H1 (cell line): Measurements from ENCODE around the gene DACH2. TPM values are rescaled to one million over a fixed set of nuclear protein-coding genes. Genes with fewer than 3 reads are reported as not detected.

Source experiments
- CTCF ChIA-PET: fragments of 300-600 bp; sonication (Branson Sonifier 250); formaldehyde crosslinking; loops from one replicate; lab custom pipeline; 2021; ENCODE audit not compliant: partially characterized antibody; lab: Charles Lee
- POLR2A ChIA-PET: fragments of 300-600 bp; sonication (Branson Sonifier 250); formaldehyde crosslinking; loops from one replicate; lab custom pipeline; 2021; ENCODE audit warnings: inconsistent platforms; ENCODE audit not compliant: partially characterized antibody; lab: Charles Lee
- DNase-seq, 2 experiments: peaks; one replicate each; pipeline versions ENCODE4 v3.0.0 to v3.0.0-alpha.2; 2010 to 2022; ENCODE audit warnings: low spot score in 2 of 2, low read depth in 1 of 2, mixed read lengths in 1 of 2
- FAIRE-seq: peaks from 2 replicates; lab custom pipeline; 2011; peaks lifted over from hg19 to GRCh38; lab: Jason Lieb, UNC
- H2AFZ ChIP-seq: 2 replicates; pipeline ENCODE4 v1.8.1; 2012; ENCODE audit warnings: low read length, inconsistent platforms
- H2AK5ac ChIP-seq: 2 replicates; pipeline ENCODE4 v1.6.1; 2013; ENCODE audit warnings: low read depth, low read length
- H2BK120ac ChIP-seq: replicated peaks from 2 replicates; pipeline ENCODE3; 2013; ENCODE audit warnings: low read depth, low read length, inconsistent platforms
- H2BK12ac ChIP-seq: 2 replicates; pipeline ENCODE4 v1.6.1; 2013; ENCODE audit warnings: low read depth, low read length
- H2BK15ac ChIP-seq: 2 replicates; pipeline ENCODE4 v1.6.1; 2013; ENCODE audit warnings: low read length
- H2BK20ac ChIP-seq: 2 replicates; pipeline ENCODE4 v1.6.1; 2013; ENCODE audit warnings: low read length
- H2BK5ac ChIP-seq: 2 replicates; pipeline ENCODE4 v1.6.1; 2013; ENCODE audit warnings: low read depth, low read length
- H3K14ac ChIP-seq: 2 replicates; pipeline ENCODE4 v1.6.1; 2013; ENCODE audit warnings: inconsistent platforms; ENCODE audit not compliant: insufficient read length
- H3K18ac ChIP-seq: 2 replicates; pipeline ENCODE4 v1.6.1; 2013; ENCODE audit warnings: low read length; ENCODE audit errors: extremely low read depth
- H3K23ac ChIP-seq: 2 replicates; pipeline ENCODE4 v1.6.1; 2013; ENCODE audit warnings: inconsistent platforms; ENCODE audit not compliant: insufficient read length
- H3K23me2 ChIP-seq: 2 replicates; pipeline ENCODE4 v1.6.1; 2013; ENCODE audit warnings: low read depth, low read length
- H3K27ac ChIP-seq: 2 replicates; pipeline ENCODE4 v1.6.1; 2011; ENCODE audit warnings: low read depth, low read length, inconsistent platforms
- H3K27me3 ChIP-seq, 4 experiments: replicated peaks in 1 of 4; 1 replicate in 1 of 4; 2 replicates in 3 of 4; pipeline versions ENCODE4 v1.6.1 to v1.8.1; 2011 to 2013; ENCODE audit warnings: low read length in 3 of 4, mild to moderate bottlenecking in 3 of 4, inconsistent platforms in 2 of 4, mixed read lengths in 2 of 4, moderate library complexity in 1 of 4; ENCODE audit not compliant: control insufficient read depth in 3 of 4, insufficient read depth in 3 of 4; ENCODE audit errors: extremely low read depth in 1 of 4
- H3K36me3 ChIP-seq, 4 experiments: 2 replicates each; pipeline versions ENCODE4 v1.6.1 to v1.8.1; 2011 to 2013; ENCODE audit warnings: mild to moderate bottlenecking in 4 of 4, low read length in 3 of 4, moderate library complexity in 2 of 4, control low read depth in 1 of 4, inconsistent platforms in 1 of 4; ENCODE audit not compliant: insufficient read depth in 4 of 4, control insufficient read depth in 2 of 4
- H3K4ac ChIP-seq: replicated peaks from 2 replicates; pipeline ENCODE3; 2013; ENCODE audit warnings: low read length, low read depth, mixed read lengths, inconsistent platforms; ENCODE audit not compliant: insufficient read length
- H3K4me1 ChIP-seq, 4 experiments: replicated peaks in 1 of 4; 1 replicate in 1 of 4; 2 replicates in 3 of 4; pipeline versions ENCODE4 v1.6.1 to v1.8.1; 2011 to 2013; ENCODE audit warnings: low read length in 3 of 4, inconsistent platforms in 2 of 4, mixed read lengths in 1 of 4; ENCODE audit not compliant: insufficient read depth in 4 of 4, control insufficient read depth in 3 of 4
- H3K4me2 ChIP-seq, 2 experiments: 2 replicates each; pipeline versions ENCODE4 v1.6.1 to v1.8.1; 2011 to 2013; ENCODE audit warnings: low read depth in 2 of 2, low read length in 2 of 2, control low read depth in 1 of 2, inconsistent platforms in 1 of 2, mild to moderate bottlenecking in 1 of 2; ENCODE audit not compliant: insufficient read depth in 1 of 2
- H3K4me3 ChIP-seq, 4 experiments: fragments of 200-600, 300-600 bp in 1 of 4; sonication (generic), shearing (Covaris generic), sonication (Bioruptor Twin) in 1 of 4; 2 replicates each; pipeline versions ENCODE4 v1.5.1 to v1.8.1; 2011 to 2016; ENCODE audit warnings: low read length in 4 of 4, low read depth in 3 of 4, control low read depth in 2 of 4, inconsistent platforms in 2 of 4, mild to moderate bottlenecking in 2 of 4, mixed read lengths in 1 of 4, moderate library complexity in 1 of 4; ENCODE audit not compliant: insufficient read depth in 2 of 4; ENCODE audit errors: extremely low read depth in 1 of 4
- H3K56ac ChIP-seq: replicated peaks from 2 replicates; pipeline ENCODE3; 2013; ENCODE audit warnings: low read depth, mild to moderate bottlenecking, mixed read lengths, low read length, inconsistent platforms; ENCODE audit not compliant: insufficient read length
- H3K79me1 ChIP-seq: 2 replicates; pipeline ENCODE4 v1.6.1; 2013; ENCODE audit warnings: low read depth, low read length, control low read depth
- H3K79me2 ChIP-seq, 2 experiments: 2 replicates each; pipeline versions ENCODE4 v1.6.1 to v1.8.1; 2012 to 2013; ENCODE audit warnings: low read length in 2 of 2, mild to moderate bottlenecking in 2 of 2, inconsistent platforms in 1 of 2; ENCODE audit not compliant: insufficient read depth in 2 of 2, control insufficient read depth in 1 of 2
- H3K9ac ChIP-seq, 4 experiments: replicated peaks in 1 of 4; 1 replicate in 1 of 4; 2 replicates in 3 of 4; pipeline versions ENCODE4 v1.6.1 to v1.8.1; 2011 to 2013; ENCODE audit warnings: low read depth in 3 of 4, low read length in 3 of 4, control low read depth in 2 of 4, mild to moderate bottlenecking in 2 of 4, moderate library complexity in 2 of 4, inconsistent platforms in 1 of 4; ENCODE audit errors: extremely low read depth in 1 of 4
- H3K9me3 ChIP-seq, 2 experiments: 2 replicates each; pipeline versions ENCODE4 v1.6.1 to v1.8.1; 2012 to 2013; ENCODE audit warnings: mild to moderate bottlenecking in 2 of 2, moderate library complexity in 2 of 2, control low read depth in 1 of 2, inconsistent platforms in 1 of 2, low read depth in 1 of 2, low read length in 1 of 2, mixed read lengths in 1 of 2; ENCODE audit not compliant: insufficient read depth in 2 of 2
- H4K20me1 ChIP-seq, 2 experiments: replicated peaks in 1 of 2; 2 replicates each; pipeline versions ENCODE3 to v1.8.1; 2011 to 2013; ENCODE audit warnings: inconsistent platforms in 2 of 2, low read length in 2 of 2, mild to moderate bottlenecking in 1 of 2; ENCODE audit not compliant: insufficient read depth in 2 of 2, control insufficient read depth in 1 of 2
- H4K5ac ChIP-seq: 2 replicates; pipeline ENCODE4 v1.6.1; 2013; ENCODE audit warnings: low read length, low read depth, mixed read lengths, inconsistent platforms; ENCODE audit not compliant: insufficient read length
- H4K8ac ChIP-seq: 2 replicates; pipeline ENCODE4 v1.8.0; 2013; ENCODE audit warnings: mild to moderate bottlenecking, moderate library complexity, low read length, inconsistent platforms; ENCODE audit not compliant: insufficient read depth; ENCODE audit errors: extremely low read depth
- H4K91ac ChIP-seq: replicated peaks from 2 replicates; pipeline ENCODE3; 2013; ENCODE audit warnings: low read length, mixed read lengths, inconsistent platforms; ENCODE audit not compliant: insufficient read length
- BACH1 ChIP-seq: IDR thresholded peaks from 2 replicates; pipeline ENCODE4 v1.6.1; 2012; ENCODE audit warnings: low read length, improper control_type of control experiment
- CBX5 ChIP-seq: fragments of 300-800, 300-1000 bp; sonication (generic); IDR thresholded peaks from 2 replicates; pipeline ENCODE4 v1.7.1; 2016; ENCODE audit warnings: antibody characterized with exemption, low read length, low read depth
- EZH2 ChIP-seq: fragments of 200-600 bp; sonication (generic); IDR thresholded peaks from 2 replicates; pipeline ENCODE4 v1.7.1; 2012; ENCODE audit warnings: low read depth, mild to moderate bottlenecking, moderate library complexity, low read length, inconsistent platforms; ENCODE audit not compliant: severe bottlenecking
- HDAC2 ChIP-seq, 2 experiments: fragments of 300-600 bp in 1 of 2; sonication (generic) in 1 of 2; IDR thresholded peaks; 2 replicates each; pipeline ENCODE4 v1.6.1; 2011 to 2012; ENCODE audit warnings: low read depth in 2 of 2, low read length in 2 of 2, mild to moderate bottlenecking in 2 of 2, moderate library complexity in 2 of 2, borderline replicate concordance in 1 of 2, inconsistent platforms in 1 of 2
- JUN ChIP-seq: IDR thresholded peaks from 2 replicates; pipeline ENCODE4 v1.6.1; 2011; ENCODE audit warnings: low read depth, mild to moderate bottlenecking, improper control_type of control experiment, low read length
- JUND ChIP-seq: IDR thresholded peaks from 2 replicates; pipeline ENCODE4 v1.6.1; 2011; ENCODE audit warnings: mild to moderate bottlenecking, improper control_type of control experiment, low read length
- NANOG ChIP-seq: IDR thresholded peaks from 2 replicates; pipeline ENCODE4 v1.6.1; 2011; ENCODE audit warnings: low read length, low read depth, mild to moderate bottlenecking, inconsistent platforms; ENCODE audit not compliant: insufficient read depth, poor library complexity, severe bottlenecking
- POU5F1 ChIP-seq: IDR thresholded peaks from 2 replicates; pipeline ENCODE4 v1.6.1; 2011; ENCODE audit warnings: low read depth, mild to moderate bottlenecking, low read length, moderate library complexity
- SIX5 ChIP-seq: IDR thresholded peaks from 2 replicates; pipeline ENCODE4 v1.6.1; 2011; ENCODE audit warnings: mild to moderate bottlenecking, low read depth, low read length
- SUZ12 ChIP-seq: fragments of 200-600 bp; sonication (generic); IDR thresholded peaks from 2 replicates; pipeline ENCODE4 v1.6.1; 2012; ENCODE audit warnings: mild to moderate bottlenecking, inconsistent platforms, low read length, moderate library complexity, mixed read lengths
- TCF12 ChIP-seq: IDR thresholded peaks from 2 replicates; pipeline ENCODE4 v1.6.1; 2011; ENCODE audit warnings: low read depth, mild to moderate bottlenecking, low read length
- YY1 ChIP-seq: IDR thresholded peaks from 2 replicates; pipeline ENCODE4 v1.6.1; 2011; ENCODE audit warnings: low read depth, mild to moderate bottlenecking, low read length
- ZNF274 ChIP-seq: IDR thresholded peaks from 2 replicates; pipeline ENCODE4 v1.7.0; 2012; ENCODE audit warnings: low read length, borderline replicate concordance; ENCODE audit errors: extremely low read depth
- WGBS, 2 experiments: shearing (Covaris generic) in 1 of 2; methylation state at CpG; one replicate each; pipeline versions ENCODE4 v1.1.6 to v1.1.7; 2013 to 2015; ENCODE audit warnings: low lambda C conversion rate in 2 of 2, mixed read lengths in 2 of 2, inconsistent platforms in 1 of 2, low coverage in 1 of 2, missing lambda C conversion rate in 1 of 2; ENCODE audit not compliant: insufficient replicate concordance in 2 of 2, insufficient coverage in 1 of 2, insufficient read length in 1 of 2; ENCODE audit errors: extremely low coverage in 1 of 2, missing lambda C conversion rate in 1 of 2; 5-methylcytosine and 5-hydroxymethylcytosine counted together
- polyA plus RNA-seq, 7 experiments: library from polyadenylated mRNA; depleted of rRNA in 3 of 7; stranded (reverse) in 5 of 7; unstranded in 2 of 7; fragments of >200 nt in 5 of 7; fragments of 200-250 nt in 2 of 7; gene quantifications; 1 replicate in 5 of 7; 2 replicates in 1 of 7; 4 replicates in 1 of 7; pipeline versions ENCODE4 v1.2.1 to v1.2.3, GENCODE V29; 2011 to 2013; ENCODE audit warnings: missing spikeins in 2 of 7, mixed read lengths in 2 of 7
- total RNA-seq: library from RNA; stranded (reverse); fragmentation: NEBNext Ultra II Directional; extraction: Animal tissue kit (Norgen Biotek cat#: 25700); gene quantifications from 2 replicates; pipeline ENCODE4 v1.2.1, GENCODE V29; 2021

DACH2 gene
- total and polyA plus RNA-seq, 2 of the 8 experiments (the other 6 are each of a cell fraction or from before 2014, with no cell fraction given): 1.0 to 1.8 TPM

DNA sequence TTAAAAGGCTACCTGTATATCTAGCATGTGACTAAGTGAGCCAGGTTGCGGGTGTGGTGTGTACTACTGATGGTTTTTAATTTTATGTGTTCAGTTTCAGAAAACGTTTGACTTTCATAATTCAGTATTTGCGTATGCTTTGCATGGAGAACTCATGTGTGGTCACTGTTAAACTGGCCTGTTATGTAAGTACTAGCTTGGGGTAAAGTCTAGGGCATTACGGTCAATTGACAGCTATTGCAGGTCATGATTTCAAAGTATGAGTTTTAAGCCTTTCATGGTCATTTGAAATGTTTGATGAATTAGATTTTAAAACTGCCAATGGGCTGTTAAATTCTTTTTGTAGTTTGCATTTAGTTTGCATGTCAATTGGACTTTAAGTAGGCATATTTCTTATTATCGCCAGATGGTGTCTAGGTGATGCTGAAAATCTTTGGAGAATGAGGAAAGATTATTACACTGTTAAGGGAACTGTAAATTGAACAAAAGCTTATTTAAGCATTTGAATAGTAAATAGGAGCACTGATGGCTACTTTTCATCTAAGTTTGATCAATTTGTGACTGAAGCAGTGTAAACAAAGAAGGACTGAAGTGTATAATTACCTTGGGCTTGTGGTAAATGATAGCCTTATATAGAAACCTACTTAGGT lies 563.4 kb downstream of the DACH2 start:
- no peak overlapping the region for H2BK120ac ChIP-seq
- H3K4me1 ChIP-seq: no peaks in the 10 kb centered on the region
- no peaks in the 10 kb centered on the region for H3K27me3 ChIP-seq
- no peaks in the 10 kb centered on the region for H3K79me2 ChIP-seq
- no peak overlapping the region for H4K8ac ChIP-seq
- no peak overlapping the region for H2BK15ac ChIP-seq
- no peaks in the 10 kb centered on the region for H3K9me3 ChIP-seq
- H3K23me2 ChIP-seq: no peaks in the 10 kb centered on the region
- H3K9ac ChIP-seq: no peak overlapping the region
- H2AK5ac ChIP-seq: no peak overlapping the region
- H3K14ac ChIP-seq: no peak overlapping the region
- no peak overlapping the region for H2BK20ac ChIP-seq
- H2AFZ ChIP-seq: no peak overlapping the region
- no peak overlapping the region for H3K56ac ChIP-seq
- no peak overlapping the region for H3K4me3 ChIP-seq
- H4K5ac ChIP-seq: no peak overlapping the region
- no peak overlapping the region for H3K27ac ChIP-seq
- no peaks in the 10 kb centered on the region for H4K20me1 ChIP-seq
- H3K4me2 ChIP-seq: no peak overlapping the region
- H3K23ac ChIP-seq: no peak overlapping the region
- ChIA-PET CTCF (no interaction called here), POLR2A (no interaction called here)
- FAIRE-seq (peak; percentile 19), DNase-seq (no peak)
- H3K36me3 ChIP-seq: no peaks in the 10 kb centered on the region
- H2BK12ac ChIP-seq: no peak overlapping the region
- H2BK5ac ChIP-seq: no peak overlapping the region
- H3K18ac ChIP-seq: no peak overlapping the region
- H4K91ac ChIP-seq: no peak overlapping the region
- H3K4ac ChIP-seq: no peak overlapping the region
- 86% methylated on average over 5 of the region's 5 CpGs; no CpG with 5 or more reads in 1 of the 2 experiments for WGBS, 2 experiments
- H3K79me1 ChIP-seq: no peaks in the 10 kb centered on the region
- no peak for TF ChIP-seq CBX5
- TF ChIP-seq SUZ12: no peak
- TF ChIP-seq HDAC2 (IDR thresholded peaks at IDR 0.05; ENCODE audit: borderline replicate concordance in 1 of 2, low read depth in 2 of 2, low read length in 2 of 2): no peak
- TF ChIP-seq NANOG: no peak
- TF ChIP-seq TCF12: no peak
- no peak for TF ChIP-seq JUN
- no peak for TF ChIP-seq ZNF274
- no peak for TF ChIP-seq SIX5
- no peak for TF ChIP-seq BACH1
- TF ChIP-seq YY1: no peak
- TF ChIP-seq JUND: no peak
- TF ChIP-seq EZH2: no peak
- TF ChIP-seq POU5F1: no peak
